ENCODE measurements around the gene EVI5L.
"Not testable (repeated sequence)": the region's sequence is repeated elsewhere in the genome, so short reads cannot be mapped to it uniquely, and the experiment has no call there.

The EVI5L gene

DNA sequence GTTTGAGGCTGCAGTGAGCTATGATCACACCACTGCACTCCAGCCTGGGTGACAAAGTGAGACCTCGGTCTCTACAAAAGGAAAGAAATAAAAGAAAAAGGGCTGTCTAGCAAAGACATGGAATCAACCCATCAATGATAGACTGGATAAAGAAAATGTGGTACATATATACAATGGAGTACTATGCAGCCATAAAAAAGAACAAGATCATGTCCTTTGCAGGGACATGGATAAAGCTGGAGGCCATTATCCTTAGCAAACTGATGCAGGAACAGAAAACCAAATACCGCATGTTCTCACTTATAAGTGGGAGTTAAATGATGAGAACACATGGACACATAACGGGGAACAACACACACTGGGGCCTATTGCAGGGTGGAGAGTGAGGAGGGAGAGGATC is 14.0 kb upstream of the EVI5L start:
- DNase-seq (ENCODE audit: extremely low read depth in 1 of 2, low read depth in 1 of 2) = not testable (repeated sequence)

DNA sequence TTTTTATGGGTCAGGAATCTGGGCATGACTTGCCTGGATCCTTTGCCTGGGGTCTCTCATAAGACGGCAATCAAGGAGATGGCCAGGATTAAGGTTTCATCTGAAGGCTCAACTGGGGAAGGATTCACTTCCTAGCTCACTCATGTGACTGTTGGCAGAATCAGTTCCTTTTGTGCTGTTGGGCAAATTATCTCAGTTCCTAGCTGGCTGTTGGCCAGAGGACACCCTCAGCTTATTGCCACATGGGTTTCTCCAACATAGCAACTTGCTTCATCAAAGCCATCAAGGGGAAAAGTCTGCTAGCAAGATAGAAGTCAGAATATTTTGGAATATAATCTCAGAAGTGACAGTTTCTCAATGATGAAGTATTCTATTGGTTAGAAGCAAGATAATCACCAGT is 12.2 kb upstream of the EVI5L start:
- no peak for DNase-seq (ENCODE audit: extremely low read depth in 1 of 2, low read depth in 1 of 2)

DNA sequence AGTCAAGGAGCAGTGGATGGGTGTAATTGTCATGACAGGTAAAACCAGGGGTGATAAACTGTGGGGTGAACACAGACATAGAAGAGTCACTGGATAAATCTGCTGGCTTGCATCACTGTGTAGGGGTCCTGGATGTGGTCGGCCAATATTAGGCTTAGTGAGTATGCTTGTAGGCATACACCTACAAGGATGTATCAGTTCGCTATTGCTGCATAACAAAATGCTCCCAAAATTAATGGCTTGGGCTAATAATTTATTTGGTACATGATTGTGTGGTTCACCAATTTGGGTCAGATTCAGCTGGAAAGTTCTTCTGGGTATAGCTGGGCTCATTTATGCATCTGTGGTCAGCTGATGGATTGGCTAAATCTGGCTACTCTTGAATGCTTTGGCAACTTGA is 11.2 kb upstream of the EVI5L start:
- DNase-seq (ENCODE audit: extremely low read depth in 1 of 2, low read depth in 1 of 2) = no peak

DNA sequence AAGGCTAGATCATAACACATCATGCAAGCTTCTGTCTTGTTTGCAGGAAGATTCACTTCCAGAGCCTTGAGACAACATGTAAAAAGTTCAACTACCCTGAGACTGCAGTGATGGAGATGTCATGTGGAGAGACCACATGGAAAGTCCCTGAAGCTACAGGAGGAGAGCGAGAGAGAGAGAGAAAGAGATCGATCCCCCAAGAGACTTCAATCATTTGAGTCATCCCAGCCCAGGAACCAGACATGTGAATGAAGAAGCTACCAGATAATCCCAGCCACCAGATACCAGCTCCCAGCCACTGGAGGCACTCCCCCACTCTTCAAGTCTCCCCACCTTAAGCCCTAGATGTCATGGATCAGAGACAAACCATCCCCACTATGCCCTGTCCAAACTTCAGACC is 10.7 kb upstream of the EVI5L start:
- DNase-seq (ENCODE audit: extremely low read depth in 1 of 2, low read depth in 1 of 2) = no peak

DNA sequence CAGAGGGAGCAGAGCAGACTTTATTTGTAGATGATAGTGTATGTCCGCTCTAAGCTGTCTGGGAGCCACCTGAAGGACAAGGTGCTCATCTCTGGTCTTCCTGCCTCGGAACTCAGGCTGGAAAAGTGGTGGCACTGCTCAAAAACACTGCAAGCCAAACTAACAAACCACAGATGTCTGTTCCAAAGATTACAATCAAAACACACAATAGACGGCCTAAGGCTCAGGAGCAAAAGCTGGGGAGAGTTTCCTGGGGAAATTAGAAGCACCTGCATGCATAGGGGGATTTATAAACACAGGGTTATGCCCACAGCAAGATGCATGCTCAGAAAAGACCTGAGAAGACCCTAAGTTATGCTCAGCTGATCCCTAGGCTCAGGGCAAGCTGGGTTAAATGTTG is 9.4 kb upstream of the EVI5L start:
- DNase-seq (ENCODE audit: extremely low read depth in 1 of 2, low read depth in 1 of 2) = no peak

DNA sequence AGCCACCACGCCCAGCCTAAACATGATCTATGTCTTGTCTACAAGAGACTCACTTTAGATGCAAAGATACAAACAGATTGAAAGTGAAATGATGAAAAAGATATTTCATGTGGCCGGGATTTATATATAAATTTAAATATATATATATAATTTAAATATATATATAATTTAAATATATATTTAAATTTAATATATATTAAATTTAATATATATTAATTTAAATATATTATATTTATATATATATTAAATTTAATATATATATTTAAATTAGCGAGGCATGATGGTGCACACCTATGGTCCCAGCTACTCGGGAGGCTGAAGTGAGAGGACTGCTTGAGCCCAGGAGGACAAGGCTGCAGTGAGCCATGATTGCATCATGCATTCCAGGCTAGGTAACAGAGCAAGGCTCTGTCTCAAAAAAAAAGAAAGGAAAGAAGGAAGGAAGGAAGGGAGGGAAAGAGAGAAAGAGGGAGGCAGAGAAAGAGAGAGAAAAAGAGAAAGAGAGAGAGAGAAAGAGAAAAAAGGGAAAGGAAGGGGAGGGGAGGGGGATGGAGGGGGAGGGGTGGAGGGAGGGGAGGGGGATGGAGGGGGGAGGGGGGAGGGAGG is 7.0 kb upstream of the EVI5L start:
- no peak for DNase-seq (ENCODE audit: extremely low read depth in 1 of 2, low read depth in 1 of 2)

DNA sequence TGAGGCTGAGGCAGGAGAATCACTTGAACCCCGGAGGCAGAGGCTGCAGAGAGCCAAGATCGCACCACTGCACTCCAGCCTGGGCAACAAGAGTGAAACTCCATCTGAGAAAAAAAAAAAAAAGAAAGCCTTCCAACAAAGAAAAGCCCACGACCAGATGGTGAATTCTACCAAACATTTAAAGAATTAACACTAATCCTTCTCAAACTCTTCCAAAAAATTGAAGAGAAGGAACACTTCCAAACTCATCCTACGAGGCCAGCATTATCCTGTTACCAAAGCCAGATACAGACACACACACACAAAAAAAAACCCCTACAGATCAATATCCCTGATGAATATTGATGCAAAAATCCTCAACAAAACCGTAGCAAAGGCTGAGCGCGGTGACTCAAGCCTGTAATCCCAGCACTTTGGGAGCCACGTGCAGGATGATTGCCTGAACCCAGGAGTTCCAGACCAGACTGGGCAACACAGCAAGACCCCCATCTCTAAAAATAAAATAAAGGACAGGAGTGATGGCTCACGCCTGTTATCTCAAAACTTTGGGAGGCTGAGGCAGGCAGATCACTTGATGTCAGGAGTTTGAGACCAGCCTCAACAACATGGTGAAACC is 6.2 kb upstream of the EVI5L start:
- DNase-seq (ENCODE audit: extremely low read depth in 1 of 2, low read depth in 1 of 2) = no peak

DNA sequence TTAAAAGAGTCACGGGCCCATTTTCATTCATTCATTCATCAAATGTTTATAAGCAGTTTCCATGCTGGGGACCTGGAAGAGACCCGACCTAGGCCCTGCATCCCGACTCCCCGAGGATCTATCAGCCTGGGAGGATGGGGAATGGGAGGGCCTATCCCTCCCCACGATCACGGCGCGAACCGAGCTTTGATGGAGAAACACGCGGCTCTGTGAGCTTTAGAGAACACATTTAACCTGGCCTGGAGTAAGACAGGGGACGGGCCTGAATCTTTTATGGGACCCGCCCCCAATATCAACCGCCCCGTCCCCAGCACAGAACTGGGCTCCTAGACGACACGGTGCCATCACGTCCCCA is 875 bp upstream of the EVI5L start:
- DNase-seq (ENCODE audit: extremely low read depth in 1 of 2, low read depth in 1 of 2) = no peak

DNA sequence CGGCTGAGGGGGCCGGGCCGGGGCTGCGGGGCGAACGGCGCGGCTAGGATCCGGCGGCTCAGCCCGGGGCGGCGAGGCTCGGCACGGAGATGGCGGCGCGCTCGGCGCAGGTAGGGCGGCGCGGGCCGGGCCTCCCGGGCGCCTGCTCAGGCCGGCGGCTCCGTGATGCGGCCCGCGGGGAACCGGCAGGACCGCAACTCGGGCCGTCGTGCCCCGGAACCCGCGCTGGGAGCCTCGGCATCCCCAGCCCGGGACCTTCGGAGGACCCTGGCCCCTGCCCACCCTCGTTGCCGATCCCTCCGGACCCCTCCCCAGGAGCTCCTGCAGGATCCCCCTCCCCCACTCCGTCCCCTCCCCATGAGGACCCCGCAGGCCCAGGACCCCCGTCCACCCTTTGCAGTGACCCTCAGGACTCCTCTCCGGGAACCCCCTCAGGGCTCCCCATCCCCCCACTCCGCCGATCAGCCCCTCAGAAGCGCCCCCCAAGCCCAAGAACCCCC is 304 bp downstream of the EVI5L start:
- DNase-seq (ENCODE audit: extremely low read depth in 1 of 2, low read depth in 1 of 2) = no peak

DNA sequence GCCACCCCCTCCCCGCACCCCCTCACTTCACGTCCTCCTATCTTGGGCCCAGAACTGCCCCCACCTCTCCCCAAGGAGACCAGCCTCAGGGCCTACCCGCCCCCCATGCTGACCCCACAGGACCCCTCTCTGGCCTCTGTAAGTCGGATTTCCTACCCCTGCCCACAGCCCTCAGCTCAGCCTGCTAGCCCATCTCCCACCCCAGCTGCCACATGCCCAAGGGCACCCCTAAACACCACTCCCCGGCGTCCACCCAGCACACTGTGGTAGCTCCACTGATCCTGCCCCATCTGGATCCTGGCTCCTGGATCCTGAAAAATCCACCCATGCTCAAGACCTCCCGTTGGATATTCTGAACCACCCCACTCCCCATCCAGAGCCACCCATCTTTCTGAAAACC is 805 bp downstream of the EVI5L start:
- DNase-seq (ENCODE audit: extremely low read depth in 1 of 2, low read depth in 1 of 2) = no peak

DNA sequence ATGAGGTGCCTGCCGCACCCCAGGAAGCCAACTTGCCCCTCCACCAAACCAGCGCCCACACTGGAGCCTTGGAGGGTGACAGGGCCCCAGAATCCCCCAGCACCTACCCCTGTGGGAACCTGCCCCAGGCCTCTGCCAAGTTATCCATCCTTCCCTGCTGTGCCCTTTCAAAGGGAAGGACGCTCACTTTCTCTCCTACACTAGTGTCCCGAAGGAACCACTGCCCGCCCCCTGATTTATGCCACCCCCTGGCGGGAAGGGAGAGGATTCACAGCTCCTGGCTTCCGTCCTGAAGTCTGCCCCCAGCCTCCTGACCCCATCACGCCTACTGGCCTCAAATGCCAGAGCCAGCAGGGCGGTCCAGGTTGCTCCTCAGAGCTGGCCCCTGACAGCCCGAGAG is 1.4 kb downstream of the EVI5L start:
- no peak for DNase-seq (ENCODE audit: extremely low read depth in 1 of 2, low read depth in 1 of 2)

DNA sequence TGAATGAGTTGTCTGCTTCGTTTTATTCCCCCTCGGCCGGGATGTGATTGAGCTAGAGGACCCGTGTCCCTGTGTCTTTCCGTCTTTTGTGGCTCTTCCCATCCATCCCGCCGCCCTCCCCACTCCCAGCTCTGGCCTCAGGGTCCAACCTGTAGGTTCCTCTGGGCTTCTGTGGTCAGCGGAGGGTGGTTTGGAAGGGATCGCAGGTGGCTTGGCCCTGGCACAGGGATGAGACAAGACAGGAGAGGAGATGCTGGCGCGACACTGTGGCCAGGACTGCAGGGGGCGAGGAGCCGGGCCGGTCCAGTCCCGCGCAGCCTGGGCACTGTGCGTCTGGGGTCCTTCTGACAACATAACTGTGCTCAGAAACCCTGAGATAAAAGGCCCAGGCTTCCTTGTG is 2.0 kb downstream of the EVI5L start:
- no peak for DNase-seq (ENCODE audit: extremely low read depth in 1 of 2, low read depth in 1 of 2)

DNA sequence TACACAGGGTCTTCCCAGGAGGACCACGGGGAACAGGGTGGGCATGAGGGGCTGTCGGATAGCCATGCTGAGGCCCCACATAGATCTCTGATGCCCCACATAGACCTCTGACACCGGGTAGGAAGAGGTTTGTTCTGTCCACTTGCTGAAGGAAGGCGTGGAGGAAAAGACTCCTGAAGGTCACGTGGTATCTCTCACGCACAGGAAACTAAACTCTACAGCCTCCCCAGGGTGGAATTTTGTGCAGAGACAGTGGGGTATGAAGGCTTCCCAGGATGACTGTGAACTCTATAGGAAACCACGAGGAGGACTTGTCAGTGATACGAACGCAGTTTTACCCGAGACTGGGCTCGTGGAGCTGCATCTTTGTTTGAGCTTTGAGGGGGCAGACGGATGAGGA is 2.8 kb downstream of the EVI5L start:
- DNase-seq (ENCODE audit: extremely low read depth in 1 of 2, low read depth in 1 of 2) = no peak

DNA sequence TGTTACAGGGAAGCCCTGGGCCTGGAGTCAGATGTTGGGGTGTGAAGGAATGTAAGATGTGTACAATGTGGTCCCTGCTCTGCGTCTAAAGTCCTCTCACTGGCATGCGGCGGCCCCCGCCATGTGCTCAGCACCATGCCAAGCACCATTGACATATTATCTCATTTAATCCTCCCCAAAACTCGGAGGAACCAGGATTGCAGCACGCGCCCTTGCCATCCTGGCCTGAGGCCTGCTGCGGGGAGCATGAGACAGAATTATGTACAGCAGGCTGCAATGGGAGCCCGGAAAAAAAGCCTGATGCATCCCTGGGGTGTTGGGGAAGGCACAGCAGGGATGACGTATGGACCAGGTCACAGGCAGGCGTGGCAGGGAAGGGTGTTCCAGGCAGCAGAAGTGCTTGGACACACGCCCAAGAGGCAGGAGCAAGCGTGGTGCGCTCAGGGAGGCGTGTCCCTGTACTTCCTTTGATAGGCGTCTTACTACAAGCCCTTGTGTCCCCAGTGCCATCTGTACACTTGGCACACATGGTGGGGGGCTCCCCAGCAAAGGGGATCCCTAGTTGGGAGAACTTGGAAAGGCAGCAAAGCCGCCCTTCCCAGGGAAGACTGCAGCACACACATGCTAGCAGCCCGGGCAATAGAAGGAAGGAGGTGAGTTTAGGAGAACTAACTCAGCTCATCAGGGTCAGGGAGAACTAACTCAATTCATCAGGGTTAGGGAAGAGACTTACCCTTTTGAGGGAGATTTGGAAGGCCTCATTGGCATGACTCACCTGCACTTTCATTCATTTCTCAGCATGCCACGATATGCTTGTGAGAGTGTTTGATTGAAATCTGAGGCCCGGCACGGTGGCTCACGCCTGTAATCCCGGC is 3.4 kb downstream of the EVI5L start:
- no peak for DNase-seq (ENCODE audit: extremely low read depth in 1 of 2, low read depth in 1 of 2)

DNA sequence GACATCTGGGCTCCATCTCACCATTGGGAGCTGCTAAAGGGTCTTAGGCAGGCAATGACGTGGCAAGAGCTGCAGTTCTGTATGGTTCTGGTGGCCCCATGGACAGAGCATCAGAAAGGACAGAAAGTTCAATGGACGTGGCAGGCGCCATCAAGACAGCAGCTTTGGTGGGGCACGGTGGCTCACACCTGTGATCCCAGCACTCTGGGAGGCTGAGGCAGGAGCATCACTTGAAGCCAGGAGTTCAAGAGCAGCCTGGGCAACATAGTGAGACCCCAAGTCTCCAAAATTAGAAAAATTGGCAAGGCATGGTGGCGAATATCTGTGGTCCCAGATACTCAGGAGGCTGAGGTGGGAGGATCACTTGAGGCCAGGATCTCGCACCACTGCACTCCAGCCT is 9.5 kb downstream of the EVI5L start:
- no peak for DNase-seq (ENCODE audit: extremely low read depth in 1 of 2, low read depth in 1 of 2)

DNA sequence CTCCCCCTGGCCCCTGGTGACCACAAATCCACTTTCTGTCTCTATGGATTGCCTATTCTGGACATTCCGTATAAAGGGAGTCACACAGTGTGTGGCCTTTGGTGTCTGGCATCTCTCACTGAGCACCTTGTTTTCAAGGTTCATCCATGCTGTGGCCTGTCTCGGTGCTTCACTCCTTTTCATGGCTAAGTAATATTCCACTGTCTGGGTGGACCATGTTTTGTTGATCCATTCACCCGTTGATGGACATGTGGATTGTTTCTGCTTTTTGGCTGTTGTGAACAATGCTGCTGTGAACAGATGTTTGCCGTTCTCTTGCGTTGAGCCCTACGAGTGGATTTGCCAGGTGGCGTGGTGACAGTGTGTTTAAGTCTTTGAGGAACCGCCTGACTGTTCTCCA is 10.6 kb downstream of the EVI5L start:
- DNase-seq (ENCODE audit: extremely low read depth in 1 of 2, low read depth in 1 of 2) = no peak

DNA sequence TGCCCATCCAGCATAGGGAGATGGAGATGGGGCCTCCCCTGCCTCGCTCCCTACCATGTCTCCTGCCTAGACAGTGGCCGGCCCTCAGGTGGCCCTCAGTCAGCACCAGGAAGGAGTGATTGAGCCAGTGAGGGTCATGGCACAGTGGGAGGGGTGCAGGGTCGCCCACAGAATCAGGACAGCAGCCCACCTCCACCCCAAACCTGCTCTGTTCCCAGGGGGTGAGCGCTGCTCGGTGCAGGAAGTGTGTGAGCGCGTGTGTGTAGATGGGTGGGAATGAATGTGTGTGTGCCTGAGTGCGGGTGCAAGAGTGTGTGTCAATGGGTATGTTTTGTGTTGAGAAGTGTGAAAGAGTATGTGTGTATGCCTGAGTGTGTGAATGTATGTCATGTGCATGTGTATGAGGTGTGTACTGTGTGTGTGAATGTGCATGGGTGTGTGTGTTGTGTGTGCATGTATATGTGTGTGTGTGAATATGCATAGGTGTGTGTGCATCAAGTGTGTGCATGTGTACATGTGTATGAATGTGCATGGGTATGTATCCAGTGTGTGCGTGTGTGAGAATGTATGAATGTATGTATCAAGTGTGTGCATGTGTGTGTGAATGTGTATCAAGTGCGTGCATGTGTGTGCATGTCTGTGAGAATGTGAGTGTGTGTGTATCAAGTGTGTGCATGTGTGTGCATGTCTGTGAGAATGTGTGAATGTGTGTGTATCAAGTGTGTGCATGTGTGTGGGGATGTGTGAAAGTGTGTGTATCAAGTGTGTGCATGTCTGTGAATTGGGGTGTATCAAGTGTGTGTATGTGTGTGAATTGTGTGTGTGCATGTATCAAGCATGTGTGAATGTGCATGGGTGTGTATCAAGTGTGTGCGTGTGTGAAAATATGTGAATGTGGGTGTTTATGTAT is 12.0 kb downstream of the EVI5L start:
- no peak for DNase-seq (ENCODE audit: extremely low read depth in 1 of 2, low read depth in 1 of 2)

DNA sequence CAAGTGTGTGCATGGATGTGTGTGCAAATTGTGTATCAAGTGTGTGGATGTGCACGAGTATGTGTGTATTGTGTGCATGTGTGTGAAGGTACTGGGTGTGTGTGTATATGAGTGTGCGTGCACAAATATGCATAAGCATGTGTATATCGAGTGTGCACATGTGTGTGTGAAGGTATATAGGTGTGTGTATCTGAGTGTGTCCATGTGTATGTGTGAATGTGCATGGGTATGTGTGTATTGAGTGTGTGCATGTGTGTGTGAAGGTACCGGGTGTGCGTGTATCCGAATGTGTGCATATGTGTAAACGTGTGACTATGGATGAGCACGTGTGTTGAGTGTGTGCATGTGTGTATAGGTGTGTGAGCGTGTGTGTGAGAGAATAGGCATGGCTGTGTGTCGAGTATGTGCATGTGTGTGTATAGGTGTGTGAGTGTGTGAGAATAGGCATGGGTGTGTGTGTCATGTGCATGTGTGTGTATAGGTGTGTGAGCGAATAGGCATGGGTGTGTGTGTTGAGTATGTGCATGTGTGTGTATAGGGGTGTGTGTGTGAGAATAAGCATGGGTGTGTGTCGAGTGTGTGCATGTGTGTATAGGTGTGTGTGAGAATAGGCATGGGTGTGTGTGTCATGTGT is 12.8 kb downstream of the EVI5L start:
- no peak for DNase-seq (ENCODE audit: extremely low read depth in 1 of 2, low read depth in 1 of 2)

DNA sequence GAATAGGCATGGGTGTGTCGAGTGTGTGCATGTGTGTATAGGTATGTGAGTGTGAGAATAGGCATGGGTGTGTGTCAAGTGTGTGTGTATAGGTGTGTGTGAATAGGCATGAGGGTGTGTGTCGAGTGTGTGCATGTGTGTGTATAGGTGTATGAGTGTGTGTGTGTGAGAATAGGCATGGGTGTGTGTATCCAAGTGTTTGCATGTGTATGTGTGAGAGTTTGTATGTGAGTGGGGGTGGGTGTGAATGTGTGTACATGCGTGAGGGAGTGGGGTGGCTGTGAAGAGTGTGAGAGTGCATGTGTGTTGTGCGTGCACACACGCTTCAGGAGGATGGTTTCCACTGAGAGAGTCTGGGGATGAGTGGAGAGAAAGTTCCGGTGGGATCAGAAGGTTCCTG is 13.5 kb downstream of the EVI5L start:
- no peak for DNase-seq (ENCODE audit: extremely low read depth in 1 of 2, low read depth in 1 of 2)

DNA sequence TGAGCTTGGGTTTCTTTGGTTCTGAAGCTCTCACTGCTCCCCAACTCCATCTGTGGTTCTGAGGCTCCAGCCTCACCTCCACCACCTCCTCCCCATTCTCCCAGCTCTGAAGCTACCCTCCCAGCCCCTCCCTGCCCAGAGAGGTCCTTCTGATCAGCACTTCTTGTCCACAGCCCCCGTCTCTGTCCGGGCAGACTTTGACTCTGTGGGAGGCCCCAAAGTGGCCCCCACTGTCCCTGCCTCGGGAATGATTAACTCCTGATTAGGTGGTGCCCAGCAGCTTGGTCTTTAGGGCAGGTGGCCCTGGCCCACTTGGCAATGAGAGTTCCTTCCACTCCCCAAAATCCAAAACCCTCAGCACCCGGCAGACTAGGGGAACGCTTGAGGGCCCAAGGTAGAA is 14.4 kb downstream of the EVI5L start:
- DNase-seq (ENCODE audit: extremely low read depth in 1 of 2, low read depth in 1 of 2) = no peak

DNA sequence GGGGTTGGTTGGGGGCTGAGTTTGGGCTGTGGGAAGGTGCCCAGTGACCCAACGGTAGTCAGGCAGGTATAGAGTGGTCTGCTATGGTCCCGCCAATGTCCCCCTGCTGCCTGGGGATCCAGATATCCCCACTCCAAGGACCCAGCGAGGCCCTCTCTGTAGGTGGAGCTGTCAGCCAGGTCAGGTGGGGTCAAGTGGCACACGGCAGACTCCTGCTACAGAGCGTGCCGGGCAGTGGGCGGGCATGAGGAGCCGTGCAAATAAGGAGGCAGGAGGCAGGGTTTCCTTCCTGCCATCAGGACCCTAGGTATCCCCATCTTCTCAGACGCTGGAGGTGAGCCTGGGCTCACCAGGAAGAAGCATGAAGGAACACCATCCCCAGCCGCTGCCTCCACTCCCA is 14.9 kb downstream of the EVI5L start:
- no peak for DNase-seq (ENCODE audit: extremely low read depth in 1 of 2, low read depth in 1 of 2)
